ENCODE results near the gene LUM.

DNA sequence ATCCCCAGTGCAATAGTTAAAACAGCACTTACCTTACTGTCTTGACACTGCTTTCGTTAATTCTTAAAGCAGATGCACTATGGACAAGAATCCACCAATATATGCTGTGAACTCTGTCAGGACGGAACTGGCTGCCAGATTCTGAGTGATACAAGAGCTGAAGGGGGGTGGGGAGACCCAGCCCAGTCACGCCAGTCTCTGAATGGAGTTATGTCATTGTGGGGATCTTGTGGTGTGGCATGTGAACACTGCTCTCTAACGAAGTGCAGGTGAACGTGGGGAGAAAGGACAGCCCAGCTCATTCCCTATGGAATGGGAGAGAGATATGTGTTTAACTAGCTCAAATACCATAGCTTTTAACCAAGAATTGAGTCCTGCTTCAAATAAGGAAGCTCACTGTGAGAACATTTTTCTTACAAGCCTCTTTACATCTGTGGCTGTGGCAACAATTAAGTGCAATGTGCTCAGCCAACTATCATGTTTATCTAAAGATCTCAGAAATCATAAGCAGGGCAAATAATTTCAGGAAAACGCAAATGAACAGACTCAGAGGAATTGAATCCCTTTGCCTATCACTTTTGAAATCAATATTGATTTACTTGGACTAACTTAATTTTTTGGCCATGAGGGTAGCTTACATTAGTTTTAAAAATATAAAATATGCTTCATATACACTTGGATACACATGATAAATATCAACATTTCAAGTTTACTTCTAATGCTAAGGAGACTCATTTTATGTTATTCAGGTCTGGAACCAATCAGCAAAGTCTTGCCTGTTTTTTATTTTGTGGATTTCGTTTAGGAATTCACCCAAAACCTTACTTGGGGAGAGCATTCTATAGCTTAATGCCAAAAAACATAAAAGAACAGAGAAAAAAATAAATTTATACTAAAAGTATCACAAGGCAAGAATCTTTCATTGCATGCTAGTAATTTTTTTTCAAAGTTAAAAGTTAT, at the start of gene LUM:
- TF ChIP-seq, protein P1, sequence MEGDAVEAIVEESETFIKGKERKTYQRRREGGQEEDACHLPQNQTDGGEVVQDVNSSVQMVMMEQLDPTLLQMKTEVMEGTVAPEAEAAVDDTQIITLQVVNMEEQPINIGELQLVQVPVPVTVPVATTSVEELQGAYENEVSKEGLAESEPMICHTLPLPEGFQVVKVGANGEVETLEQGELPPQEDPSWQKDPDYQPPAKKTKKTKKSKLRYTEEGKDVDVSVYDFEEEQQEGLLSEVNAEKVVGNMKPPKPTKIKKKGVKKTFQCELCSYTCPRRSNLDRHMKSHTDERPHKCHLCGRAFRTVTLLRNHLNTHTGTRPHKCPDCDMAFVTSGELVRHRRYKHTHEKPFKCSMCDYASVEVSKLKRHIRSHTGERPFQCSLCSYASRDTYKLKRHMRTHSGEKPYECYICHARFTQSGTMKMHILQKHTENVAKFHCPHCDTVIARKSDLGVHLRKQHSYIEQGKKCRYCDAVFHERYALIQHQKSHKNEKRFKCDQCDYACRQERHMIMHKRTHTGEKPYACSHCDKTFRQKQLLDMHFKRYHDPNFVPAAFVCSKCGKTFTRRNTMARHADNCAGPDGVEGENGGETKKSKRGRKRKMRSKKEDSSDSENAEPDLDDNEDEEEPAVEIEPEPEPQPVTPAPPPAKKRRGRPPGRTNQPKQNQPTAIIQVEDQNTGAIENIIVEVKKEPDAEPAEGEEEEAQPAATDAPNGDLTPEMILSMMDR (IDR thresholded peaks at IDR 0.05 in 4 of 5, conservative IDR thresholded peaks at IDR 0.05 in 1 of 5): no peak
- peak in 1 of 2 donors; percentile 18 for TF ChIP-seq POLR2A (IDR thresholded peaks at IDR 0.05)

All from gastrocnemius medialis (tissue), 4 donors.